Endothelial cell of umbilical vein (primary cell): ENCODE results near the gene SIRPD. TPM values are rescaled to one million over a fixed set of nuclear protein-coding genes. Genes with fewer than 3 reads are reported as not detected.

ENCODE experiments used
- BruUV-seq: library from RNA; stranded (reverse); fragments of 400-500 nt; replicated peaks from 2 replicates; lab custom pipeline; 2021; lab: Mats Ljungman, UMichigan
- CTCF ChIA-PET: fragments of 300-600, 350-600 bp; sonication (Branson Sonifier 250); formaldehyde crosslinking; loops from one replicate; lab custom pipeline; 2021; ENCODE audit warnings: antibody characterized with exemption, inconsistent platforms; lab: Charles Lee
- POLR2A ChIA-PET: fragments of 300-600, 350-600 bp; sonication (Branson Sonifier 250); formaldehyde crosslinking; loops from one replicate; lab custom pipeline; 2021; ENCODE audit warnings: antibody characterized with exemption, inconsistent platforms; lab: Charles Lee
- DNase-seq: peaks from one replicate; pipeline ENCODE4 v3.0.0-alpha.2; 2011; ENCODE audit warnings: low read depth, low spot score
- FAIRE-seq: peaks from 2 replicates; lab custom pipeline; 2011; peaks lifted over from hg19 to GRCh38; lab: Jason Lieb, UNC
- H2AFZ ChIP-seq: 2 replicates; pipeline ENCODE4 v1.6.0; 2012; ENCODE audit warnings: low read depth, low read length, control low read depth, inconsistent platforms
- H3K27ac ChIP-seq: 2 replicates; pipeline ENCODE4 v1.5.1; 2011; ENCODE audit warnings: low read depth, mild to moderate bottlenecking, control low read depth, low read length, moderate library complexity; ENCODE audit not compliant: insufficient read depth
- H3K27me3 ChIP-seq, 2 experiments: 2 replicates each; pipeline versions ENCODE4 v1.6.0 to v1.6.1; 2011; ENCODE audit warnings: low read length in 2 of 2, mixed read lengths in 1 of 2; ENCODE audit not compliant: control insufficient read depth in 2 of 2, insufficient read depth in 2 of 2
- H3K36me3 ChIP-seq, 2 experiments: 2 replicates in 1 of 2; 3 replicates in 1 of 2; pipeline ENCODE4 v1.5.1; 2011; ENCODE audit warnings: low read length in 2 of 2, mild to moderate bottlenecking in 1 of 2, moderate library complexity in 1 of 2; ENCODE audit not compliant: control insufficient read depth in 2 of 2, insufficient read depth in 2 of 2; ENCODE audit errors: extremely low read depth in 1 of 2
- H3K4me1 ChIP-seq: 3 replicates; pipeline ENCODE4 v1.5.1; 2011; ENCODE audit warnings: mild to moderate bottlenecking, low read length; ENCODE audit not compliant: control insufficient read depth, insufficient read depth; ENCODE audit errors: extremely low read depth
- H3K4me2 ChIP-seq: 2 replicates; pipeline ENCODE4 v1.6.1; 2011; ENCODE audit warnings: low read length, control low read depth, mixed read lengths; ENCODE audit not compliant: insufficient read depth
- H3K4me3 ChIP-seq, 3 experiments: fragments of 200-600 bp in 1 of 3; sonication (generic), shearing (Covaris generic) in 1 of 3; replicated peaks in 1 of 3; 2 replicates each; pipeline ENCODE4 v1.5.1; 2011 to 2016; ENCODE audit warnings: control low read depth in 3 of 3, low read length in 3 of 3, mild to moderate bottlenecking in 2 of 3, inconsistent platforms in 1 of 3, low read depth in 1 of 3, moderate library complexity in 1 of 3; ENCODE audit not compliant: insufficient read depth in 1 of 3
- H3K79me2 ChIP-seq: 2 replicates; pipeline ENCODE4 v1.6.0; 2012; ENCODE audit warnings: low read length, inconsistent platforms; ENCODE audit not compliant: control insufficient read depth, insufficient read depth
- H3K9ac ChIP-seq: replicated peaks from 2 replicates; pipeline ENCODE3; 2011; ENCODE audit warnings: low read length, control low read depth; ENCODE audit not compliant: insufficient read depth; ENCODE audit errors: extremely low read depth
- H3K9me1 ChIP-seq: replicated peaks from 3 replicates; pipeline ENCODE4 v1.6.0; 2011; ENCODE audit warnings: mild to moderate bottlenecking, low read length; ENCODE audit not compliant: control insufficient read depth, insufficient read depth; ENCODE audit errors: extremely low read depth
- H3K9me3 ChIP-seq: replicated peaks from 2 replicates; pipeline ENCODE4 v1.5.1; 2012; ENCODE audit warnings: low read length, inconsistent platforms; ENCODE audit not compliant: control insufficient read depth, insufficient read depth
- H4K20me1 ChIP-seq: replicated peaks from 2 replicates; pipeline ENCODE3; 2011; ENCODE audit warnings: mild to moderate bottlenecking, low read length; ENCODE audit not compliant: control insufficient read depth, insufficient read depth; ENCODE audit errors: extremely low read depth
- EZH2 ChIP-seq: IDR thresholded peaks from 2 replicates; pipeline ENCODE4 v1.6.1; 2012; ENCODE audit warnings: borderline replicate concordance, low read depth, mild to moderate bottlenecking, moderate library complexity, low read length, inconsistent platforms; ENCODE audit not compliant: severe bottlenecking
- FOS ChIP-seq: IDR thresholded peaks from 2 replicates; pipeline ENCODE4 v1.6.1; 2011; ENCODE audit warnings: mild to moderate bottlenecking, low read length, moderate library complexity, borderline replicate concordance; ENCODE audit not compliant: insufficient read depth
- GATA2 ChIP-seq: IDR thresholded peaks from 2 replicates; pipeline ENCODE4 v1.7.0; 2011; ENCODE audit warnings: low read depth, mild to moderate bottlenecking, moderate library complexity, mixed read lengths, low read length; ENCODE audit not compliant: insufficient read length, insufficient read depth
- JUN ChIP-seq: IDR thresholded peaks from 2 replicates; pipeline ENCODE4 v1.6.1; 2011; ENCODE audit warnings: borderline replicate concordance, low read depth; ENCODE audit not compliant: insufficient read length, insufficient read depth
- MYC ChIP-seq: IDR thresholded peaks from one replicate; pipeline ENCODE4 v1.6.1; 2011; ENCODE audit warnings: mild to moderate bottlenecking, low read depth, low read length
- POLR2A ChIP-seq: IDR thresholded peaks from 2 replicates; pipeline ENCODE4 v1.6.1; 2012; ENCODE audit warnings: low read depth, mild to moderate bottlenecking, control low read depth, low read length
- POLR2AphosphoS5 ChIP-seq: IDR thresholded peaks from 2 replicates; pipeline ENCODE4 v1.6.1; 2012; ENCODE audit warnings: low read depth, mild to moderate bottlenecking, control low read depth, low read length, moderate library complexity; ENCODE audit not compliant: insufficient read depth
- dilution Hi-C: fragments of 300-500 bp; cut with MboI; formaldehyde crosslinking; loops from one replicate; pipeline ENCODE4 v1.15.0; 2019; ENCODE audit warnings: low sequenced_read_pairs; ENCODE audit not compliant: extremely low pct_ligation_motif_present
- intact Hi-C: fragments of 100-400 bp; cut with micrococcal nuclease; formaldehyde crosslinking; loops from one replicate; pipeline ENCODE4 v1.10.0; 2022
- polyA plus RNA-seq, 4 experiments: library from polyadenylated mRNA; depleted of rRNA in 3 of 4; stranded (reverse) in 3 of 4; unstranded in 1 of 4; fragments of >200 nt; gene quantifications; 2 replicates each; pipeline versions ENCODE4 v1.2.1 to v1.2.3, GENCODE V29; 2011 to 2012; ENCODE audit warnings: missing spikeins in 1 of 4
- total RNA-seq: library from RNA; stranded (reverse); gene quantifications from 2 replicates; pipeline ENCODE4 v1.2.3, GENCODE V29; 2021
- TF ChIP-seq, protein P1 (sequence below), 2 donors: IDR thresholded peaks; 1 replicate in 1 of 2; 2 replicates in 1 of 2; pipeline ENCODE4 v1.5.1; 2011; ENCODE audit warnings: low read length in 2 of 2, mild to moderate bottlenecking in 2 of 2, moderate library complexity in 2 of 2, control low read depth in 1 of 2, inconsistent platforms in 1 of 2, low read depth in 1 of 2; ENCODE audit not compliant: insufficient read depth in 1 of 2; ENCODE audit errors: extremely low read depth in 1 of 2
- TF ChIP-seq, protein P2 (sequence below): IDR thresholded peaks from 2 replicates; pipeline ENCODE4 v1.6.1; 2011; ENCODE audit not compliant: insufficient read depth, insufficient read length

Gene SIRPD
- total and polyA plus RNA-seq, 2 donors (not counting 3 experiments of a cell fraction or from before 2014, with no cell fraction given): not detected

DNA sequence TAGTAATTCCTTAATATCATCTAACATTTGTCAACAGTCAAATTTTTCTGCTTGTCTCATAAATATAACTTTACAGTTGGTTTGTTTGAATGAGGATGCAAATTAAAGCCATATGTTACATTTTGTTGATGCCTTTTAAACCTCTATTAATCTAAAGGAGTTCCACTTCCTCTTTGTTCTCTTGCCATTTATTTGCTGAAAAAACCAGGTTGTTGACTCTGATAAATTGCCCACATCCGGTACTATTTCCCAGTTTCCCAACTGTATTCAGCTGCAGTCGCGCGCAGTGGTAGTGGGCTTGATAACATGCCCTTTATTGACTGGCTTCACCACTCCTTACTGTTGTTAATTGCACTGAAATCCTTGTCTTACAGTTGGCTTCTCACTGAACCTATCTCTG, 33.5 kb downstream of the SIRPD start:
- Histone ChIP-seq H3K36me3 (no peaks in the 10 kb centered on the region), H3K9me1 (no peaks in the 10 kb centered on the region), H4K20me1 (no peaks in the 10 kb centered on the region), H3K4me1 (no peaks in the 10 kb centered on the region), H3K27me3 (peaks cover 4 to 11% of the 10 kb centered on the region in 2 experiments), H3K9ac (no peak overlapping the region), H3K27ac (no peak overlapping the region), H2AFZ (no peak overlapping the region), H3K4me2 (no peak overlapping the region), H3K9me3 (no peaks in the 10 kb centered on the region), H3K4me3 (no peak overlapping the region), H3K79me2 (no peaks in the 10 kb centered on the region)
- POLR2A ChIA-PET: no interaction called here
- BruUV-seq: no TSS peak
- DNase-seq (peak; percentile 40), FAIRE-seq (no peak)
- no peak for TF ChIP-seq EZH2
- no peak for TF ChIP-seq JUN
- no peak for TF ChIP-seq POLR2A
- no peak for TF ChIP-seq FOS
- no peak for TF ChIP-seq MYC
- TF ChIP-seq, protein P1, sequence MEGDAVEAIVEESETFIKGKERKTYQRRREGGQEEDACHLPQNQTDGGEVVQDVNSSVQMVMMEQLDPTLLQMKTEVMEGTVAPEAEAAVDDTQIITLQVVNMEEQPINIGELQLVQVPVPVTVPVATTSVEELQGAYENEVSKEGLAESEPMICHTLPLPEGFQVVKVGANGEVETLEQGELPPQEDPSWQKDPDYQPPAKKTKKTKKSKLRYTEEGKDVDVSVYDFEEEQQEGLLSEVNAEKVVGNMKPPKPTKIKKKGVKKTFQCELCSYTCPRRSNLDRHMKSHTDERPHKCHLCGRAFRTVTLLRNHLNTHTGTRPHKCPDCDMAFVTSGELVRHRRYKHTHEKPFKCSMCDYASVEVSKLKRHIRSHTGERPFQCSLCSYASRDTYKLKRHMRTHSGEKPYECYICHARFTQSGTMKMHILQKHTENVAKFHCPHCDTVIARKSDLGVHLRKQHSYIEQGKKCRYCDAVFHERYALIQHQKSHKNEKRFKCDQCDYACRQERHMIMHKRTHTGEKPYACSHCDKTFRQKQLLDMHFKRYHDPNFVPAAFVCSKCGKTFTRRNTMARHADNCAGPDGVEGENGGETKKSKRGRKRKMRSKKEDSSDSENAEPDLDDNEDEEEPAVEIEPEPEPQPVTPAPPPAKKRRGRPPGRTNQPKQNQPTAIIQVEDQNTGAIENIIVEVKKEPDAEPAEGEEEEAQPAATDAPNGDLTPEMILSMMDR (IDR thresholded peaks at IDR 0.05; ENCODE audit: extremely low read depth in 1 of 2, insufficient read depth in 1 of 2, low read depth in 1 of 2, low read length in 2 of 2): no peak
- TF ChIP-seq POLR2AphosphoS5: no peak
- TF ChIP-seq, protein P2, sequence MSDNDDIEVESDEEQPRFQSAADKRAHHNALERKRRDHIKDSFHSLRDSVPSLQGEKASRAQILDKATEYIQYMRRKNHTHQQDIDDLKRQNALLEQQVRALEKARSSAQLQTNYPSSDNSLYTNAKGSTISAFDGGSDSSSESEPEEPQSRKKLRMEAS: no peak
- no peak for TF ChIP-seq GATA2
- intact Hi-C loops (no loop called here), dilution Hi-C loops (no loop called here)
- CTCF ChIA-PET: no interaction called here
